ENCODE measurements around the gene TTC34. TPM values are rescaled to one million over a fixed set of nuclear protein-coding genes. Genes with fewer than 3 reads are reported as not detected.
"Not testable (repeated sequence)": the region's sequence is repeated elsewhere in the genome, so short reads cannot be mapped to it uniquely, and the experiment has no call there.

Gene TTC34
- polyA plus RNA-seq, 1 experiment = 0.11 TPM

- DNase-seq (ENCODE audit: low read depth); H3K4me3 ChIP-seq (ENCODE audit: low read depth, low read length); H3K27me3 ChIP-seq (ENCODE audit: control insufficient read depth, insufficient read depth, low read length); POLR2A ChIA-PET; H3K36me3 ChIP-seq (ENCODE audit: control insufficient read depth, insufficient read depth, low read length); CTCF ChIA-PET: not testable (repeated sequence)
Observed at GRCh38 chr1:2750041-2750680, 51.3 kb downstream of the TTC34 start.

DNA sequence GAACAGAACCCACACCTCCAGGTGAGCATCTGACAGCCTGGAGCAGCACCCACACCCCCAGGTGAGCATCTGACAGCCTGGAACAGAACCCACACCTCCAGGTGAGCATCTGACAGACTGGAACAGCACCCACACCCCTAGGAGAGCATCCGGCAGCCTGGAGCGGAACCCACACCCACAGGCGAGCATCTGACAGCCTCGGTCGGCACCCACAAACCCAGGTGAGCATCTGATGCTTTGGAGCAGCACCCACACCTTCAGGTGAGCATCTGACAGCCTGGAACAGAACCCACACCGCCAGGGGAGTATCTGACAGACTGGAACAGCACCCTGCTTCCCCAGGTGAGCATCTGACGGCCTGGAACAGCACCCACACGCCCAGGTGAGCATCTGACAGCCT, 52.9 kb downstream of the TTC34 start:
- POLR2A ChIA-PET; H3K4me3 ChIP-seq (ENCODE audit: low read depth, low read length); H3K36me3 ChIP-seq (ENCODE audit: control insufficient read depth, insufficient read depth, low read length); H3K27me3 ChIP-seq (ENCODE audit: control insufficient read depth, insufficient read depth, low read length); DNase-seq (ENCODE audit: low read depth); CTCF ChIA-PET: not testable (repeated sequence)

DNA sequence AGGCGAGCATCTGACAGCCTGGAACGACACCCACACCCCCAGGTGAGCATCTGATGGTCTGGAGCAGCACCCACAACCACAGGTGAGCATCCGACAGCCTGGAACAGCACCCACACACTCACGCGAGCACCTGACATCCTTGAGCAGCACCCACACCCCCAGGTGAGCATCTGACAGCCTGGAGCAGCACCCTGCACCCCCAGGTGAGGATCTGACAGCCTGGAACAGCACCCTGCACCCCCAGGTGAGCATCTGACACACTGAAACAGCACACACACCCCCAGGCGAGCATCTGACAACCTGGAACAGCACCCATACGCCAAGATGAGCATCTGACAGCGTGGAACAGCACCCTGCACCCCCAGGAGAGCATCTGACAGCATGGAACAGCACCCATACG, 106.7 kb downstream of the TTC34 start:
- DNase-seq (ENCODE audit: low read depth); H3K27me3 ChIP-seq (ENCODE audit: control insufficient read depth, insufficient read depth, low read length); H3K4me3 ChIP-seq (ENCODE audit: low read depth, low read length); CTCF ChIA-PET; H3K36me3 ChIP-seq (ENCODE audit: control insufficient read depth, insufficient read depth, low read length); POLR2A ChIA-PET: not testable (repeated sequence)

GRCh38 chr1:2690180-2690579, 111.3 kb downstream of the TTC34 start:
- CTCF ChIA-PET; DNase-seq (ENCODE audit: low read depth); H3K4me3 ChIP-seq (ENCODE audit: low read depth, low read length); H3K36me3 ChIP-seq (ENCODE audit: control insufficient read depth, insufficient read depth, low read length); POLR2A ChIA-PET; H3K27me3 ChIP-seq (ENCODE audit: control insufficient read depth, insufficient read depth, low read length): not testable (repeated sequence)

- CTCF ChIA-PET; H3K36me3 ChIP-seq (ENCODE audit: control insufficient read depth, insufficient read depth, low read length): not testable (repeated sequence)
Observed at GRCh38 chr1:2688336-2688665, 113.2 kb downstream of the TTC34 start.

DNA sequence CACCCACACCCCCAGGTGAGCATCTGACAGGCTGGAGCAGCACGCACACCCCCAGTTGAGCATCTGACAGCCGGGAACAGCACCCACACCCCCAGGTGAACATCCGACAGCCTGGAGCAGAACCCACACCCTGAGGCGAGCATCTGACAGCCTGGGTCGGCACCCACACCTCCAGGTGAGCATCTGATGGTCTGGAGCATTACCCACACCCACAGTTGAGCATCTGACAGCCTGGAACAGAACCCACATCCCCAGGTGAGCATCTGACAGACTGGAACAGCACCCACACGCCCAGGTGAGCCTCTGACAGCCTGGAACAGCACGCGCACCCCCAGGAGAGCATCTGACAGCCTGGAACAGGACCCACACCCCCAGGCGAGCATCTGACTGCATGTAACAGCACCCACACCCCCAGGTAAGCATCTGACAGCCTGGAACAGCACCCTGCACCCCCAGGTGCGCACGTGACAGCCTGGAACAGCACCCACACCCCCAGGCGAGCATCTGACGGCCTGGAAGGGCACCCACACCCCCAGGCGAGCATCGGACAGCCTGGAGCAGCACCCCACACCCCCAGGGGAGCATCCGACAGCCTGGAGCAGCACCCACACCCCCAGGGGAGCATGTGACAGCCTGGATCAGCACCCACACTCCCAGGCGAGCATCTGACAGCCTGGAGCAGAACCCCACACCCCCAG, 113.7 kb downstream of the TTC34 start:
- DNase-seq (ENCODE audit: low read depth); CTCF ChIA-PET; H3K36me3 ChIP-seq (ENCODE audit: control insufficient read depth, insufficient read depth, low read length); POLR2A ChIA-PET; H3K27me3 ChIP-seq (ENCODE audit: control insufficient read depth, insufficient read depth, low read length); H3K4me3 ChIP-seq (ENCODE audit: low read depth, low read length): not testable (repeated sequence)

More at GRCh38 chr1:2688336-2688665, 113.2 kb downstream of the TTC34 start:
- DNase-seq (ENCODE audit: low read depth); H3K4me3 ChIP-seq (ENCODE audit: low read depth, low read length); POLR2A ChIA-PET; H3K27me3 ChIP-seq (ENCODE audit: control insufficient read depth, insufficient read depth, low read length): not testable (repeated sequence)

DNA sequence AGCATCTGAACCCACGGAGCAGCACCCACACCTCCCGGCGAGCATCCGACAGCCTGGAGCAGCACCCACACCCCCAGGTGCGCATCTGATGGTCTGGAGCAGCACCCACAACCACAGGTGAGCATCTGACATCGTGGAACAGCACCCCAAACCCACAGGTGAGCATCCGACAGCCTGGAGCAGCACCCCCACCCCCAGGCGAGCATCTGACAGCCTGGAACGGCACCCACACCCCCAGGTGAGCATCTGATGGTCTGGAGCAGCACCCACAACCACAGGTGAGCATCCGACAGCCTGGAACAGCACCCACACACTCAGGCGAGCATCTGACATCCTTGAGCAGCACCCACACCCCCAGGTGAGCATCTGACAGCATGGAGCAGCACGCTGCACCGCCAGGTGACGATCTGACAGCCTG, 114.3 kb downstream of the TTC34 start:
- H3K27me3 ChIP-seq (ENCODE audit: control insufficient read depth, insufficient read depth, low read length); DNase-seq (ENCODE audit: low read depth); H3K4me3 ChIP-seq (ENCODE audit: low read depth, low read length); POLR2A ChIA-PET; H3K36me3 ChIP-seq (ENCODE audit: control insufficient read depth, insufficient read depth, low read length); CTCF ChIA-PET: not testable (repeated sequence)

DNA sequence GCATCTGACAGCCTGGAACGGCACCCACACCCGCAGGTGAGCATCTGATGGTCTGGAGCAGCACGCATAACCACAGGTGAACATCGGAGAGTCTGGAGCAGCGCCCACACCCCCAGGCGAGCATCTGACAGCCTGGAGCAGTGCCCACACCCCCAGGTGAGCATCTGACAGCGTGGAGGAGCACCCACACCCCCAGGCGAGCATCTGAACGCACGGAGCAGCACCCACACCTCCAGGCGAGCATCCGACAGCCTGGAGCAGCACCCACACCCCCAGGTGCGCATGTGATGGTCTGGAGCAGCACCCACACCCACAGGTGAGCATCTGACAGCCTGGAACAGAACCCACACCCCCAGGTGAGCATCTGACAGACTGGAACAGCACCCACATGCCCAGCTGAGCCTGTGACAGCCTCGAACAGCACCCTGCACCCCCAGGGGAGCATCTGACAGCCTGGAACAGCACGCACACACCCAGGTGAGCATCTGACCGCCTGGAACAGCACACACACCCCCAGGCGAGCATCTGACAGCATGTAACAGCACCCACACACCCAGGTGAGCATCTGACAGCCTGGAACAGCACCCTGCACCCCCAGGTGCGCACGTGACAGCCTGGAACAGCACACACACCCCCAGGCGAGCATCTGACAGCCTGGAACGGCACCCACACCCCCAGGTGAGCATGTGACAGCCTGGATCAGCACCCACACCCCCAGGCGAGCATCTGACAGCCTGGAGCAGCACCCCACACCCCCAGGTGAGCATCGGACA, 115.2 kb downstream of the TTC34 start:
- H3K36me3 ChIP-seq (ENCODE audit: control insufficient read depth, insufficient read depth, low read length); DNase-seq (ENCODE audit: low read depth); H3K4me3 ChIP-seq (ENCODE audit: low read depth, low read length); H3K27me3 ChIP-seq (ENCODE audit: control insufficient read depth, insufficient read depth, low read length); POLR2A ChIA-PET; CTCF ChIA-PET: not testable (repeated sequence)

DNA sequence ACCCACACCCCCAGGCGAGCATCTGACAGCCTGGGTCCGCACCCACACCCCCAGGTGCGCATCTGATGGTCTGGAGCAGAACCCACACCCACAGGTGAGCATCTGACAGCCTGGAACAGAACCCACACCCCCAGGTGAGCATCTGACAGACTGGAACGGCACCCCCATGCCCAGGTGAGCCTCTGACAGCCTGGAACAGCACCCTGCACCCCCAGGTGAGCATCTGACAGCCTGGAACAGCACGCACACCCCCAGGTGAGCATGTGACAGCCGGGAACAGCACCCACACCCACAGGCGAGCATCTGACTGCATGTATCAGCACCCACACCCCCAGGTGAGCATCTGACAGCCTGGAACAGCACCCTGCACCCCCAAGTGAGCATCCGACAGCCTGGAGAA, 115.8 kb downstream of the TTC34 start:
- H3K4me3 ChIP-seq (ENCODE audit: low read depth, low read length); CTCF ChIA-PET; DNase-seq (ENCODE audit: low read depth); H3K27me3 ChIP-seq (ENCODE audit: control insufficient read depth, insufficient read depth, low read length); H3K36me3 ChIP-seq (ENCODE audit: control insufficient read depth, insufficient read depth, low read length); POLR2A ChIA-PET: not testable (repeated sequence)

DNA sequence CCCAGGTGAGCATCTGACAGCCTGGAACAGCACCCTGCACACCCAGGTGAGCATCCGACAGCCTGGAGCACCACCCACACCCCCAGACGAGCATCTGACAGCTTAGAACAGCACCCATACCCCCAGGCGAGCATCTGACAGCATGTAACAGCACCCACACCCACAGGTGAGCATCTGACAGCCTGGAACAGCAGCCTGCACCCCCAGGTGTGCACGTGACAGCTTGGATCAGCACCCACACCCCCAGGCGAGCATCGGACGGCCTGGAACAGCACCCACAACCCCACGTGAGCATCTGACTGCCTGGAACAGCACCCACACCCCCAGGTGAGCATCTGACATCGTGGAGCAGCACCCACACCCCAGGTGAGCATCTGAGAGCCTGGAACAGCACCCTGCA, 116.6 kb downstream of the TTC34 start:
- H3K36me3 ChIP-seq (ENCODE audit: control insufficient read depth, insufficient read depth, low read length); H3K4me3 ChIP-seq (ENCODE audit: low read depth, low read length); H3K27me3 ChIP-seq (ENCODE audit: control insufficient read depth, insufficient read depth, low read length); POLR2A ChIA-PET; CTCF ChIA-PET; DNase-seq (ENCODE audit: low read depth): not testable (repeated sequence)

- DNase-seq (ENCODE audit: low read depth); H3K4me3 ChIP-seq (ENCODE audit: low read depth, low read length); CTCF ChIA-PET; H3K36me3 ChIP-seq (ENCODE audit: control insufficient read depth, insufficient read depth, low read length); H3K27me3 ChIP-seq (ENCODE audit: control insufficient read depth, insufficient read depth, low read length); POLR2A ChIA-PET: not testable (repeated sequence)
Observed at GRCh38 chr1:2684000-2684399, 117.5 kb downstream of the TTC34 start.

DNA sequence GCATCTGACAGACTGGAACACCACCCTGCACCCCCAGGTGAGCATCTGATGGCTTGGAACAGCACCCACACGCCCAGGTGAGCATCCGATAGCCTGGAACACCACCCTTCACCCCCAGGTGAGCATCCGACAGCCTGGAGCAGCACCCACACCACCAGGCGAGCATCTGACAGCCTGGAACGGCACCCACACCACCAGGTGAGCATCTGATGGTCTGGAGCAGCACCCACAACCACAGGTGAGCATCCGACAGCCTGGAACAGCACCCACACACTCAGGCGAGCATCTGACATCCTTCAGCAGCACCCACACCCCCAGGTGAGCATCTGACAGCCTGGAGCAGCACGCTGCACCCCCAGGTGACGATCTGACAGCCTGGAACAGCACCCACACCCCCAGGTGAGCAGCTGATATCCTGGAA, 118.2 kb downstream of the TTC34 start:
- CTCF ChIA-PET; DNase-seq (ENCODE audit: low read depth); H3K36me3 ChIP-seq (ENCODE audit: control insufficient read depth, insufficient read depth, low read length); H3K27me3 ChIP-seq (ENCODE audit: control insufficient read depth, insufficient read depth, low read length); H3K4me3 ChIP-seq (ENCODE audit: low read depth, low read length); POLR2A ChIA-PET: not testable (repeated sequence)

- H3K27me3 ChIP-seq (ENCODE audit: control insufficient read depth, insufficient read depth, low read length); H3K36me3 ChIP-seq (ENCODE audit: control insufficient read depth, insufficient read depth, low read length); POLR2A ChIA-PET; DNase-seq (ENCODE audit: low read depth); H3K4me3 ChIP-seq (ENCODE audit: low read depth, low read length); CTCF ChIA-PET: not testable (repeated sequence)
Observed at GRCh38 chr1:2682879-2683278, 118.6 kb downstream of the TTC34 start.
